ACHN (cell line): ENCODE results near the gene WNT4.

Source experiments
- DNase-seq: peaks from one replicate; pipeline ENCODE4 v3.0.0-alpha.2; 2015
- in situ Hi-C: cut with HindIII; loops from 2 replicates; pipeline ENCODE4 v1.10.0; 2017; ENCODE audit warnings: low sequenced_read_pairs, low pct_ligation_motif_present, low pct_unique_long_range_greater_than_20kb

The WNT4 gene

DNA sequence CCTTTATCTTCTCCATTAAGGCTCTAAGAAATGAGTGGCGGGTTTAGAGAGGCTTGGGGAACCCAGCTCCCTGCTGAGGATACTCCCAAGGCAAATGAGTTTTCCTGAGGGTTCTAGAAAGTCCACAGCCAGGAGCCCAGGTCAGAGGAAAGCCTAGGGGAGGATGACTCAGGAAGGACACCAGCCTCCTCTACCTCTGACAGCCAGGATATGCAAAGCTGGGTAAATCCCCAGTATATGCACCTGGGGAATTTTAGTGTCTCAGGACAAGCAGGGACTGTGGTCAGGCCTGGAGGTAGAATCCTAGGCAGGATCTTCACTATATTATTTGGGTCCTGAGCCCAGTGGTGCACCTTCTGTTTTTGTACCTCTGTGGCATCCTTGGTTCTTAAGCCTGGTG is 23.5 kb upstream of the WNT4 start:
- DNase-seq: no peak
- in situ Hi-C loops: no loop called here

DNA sequence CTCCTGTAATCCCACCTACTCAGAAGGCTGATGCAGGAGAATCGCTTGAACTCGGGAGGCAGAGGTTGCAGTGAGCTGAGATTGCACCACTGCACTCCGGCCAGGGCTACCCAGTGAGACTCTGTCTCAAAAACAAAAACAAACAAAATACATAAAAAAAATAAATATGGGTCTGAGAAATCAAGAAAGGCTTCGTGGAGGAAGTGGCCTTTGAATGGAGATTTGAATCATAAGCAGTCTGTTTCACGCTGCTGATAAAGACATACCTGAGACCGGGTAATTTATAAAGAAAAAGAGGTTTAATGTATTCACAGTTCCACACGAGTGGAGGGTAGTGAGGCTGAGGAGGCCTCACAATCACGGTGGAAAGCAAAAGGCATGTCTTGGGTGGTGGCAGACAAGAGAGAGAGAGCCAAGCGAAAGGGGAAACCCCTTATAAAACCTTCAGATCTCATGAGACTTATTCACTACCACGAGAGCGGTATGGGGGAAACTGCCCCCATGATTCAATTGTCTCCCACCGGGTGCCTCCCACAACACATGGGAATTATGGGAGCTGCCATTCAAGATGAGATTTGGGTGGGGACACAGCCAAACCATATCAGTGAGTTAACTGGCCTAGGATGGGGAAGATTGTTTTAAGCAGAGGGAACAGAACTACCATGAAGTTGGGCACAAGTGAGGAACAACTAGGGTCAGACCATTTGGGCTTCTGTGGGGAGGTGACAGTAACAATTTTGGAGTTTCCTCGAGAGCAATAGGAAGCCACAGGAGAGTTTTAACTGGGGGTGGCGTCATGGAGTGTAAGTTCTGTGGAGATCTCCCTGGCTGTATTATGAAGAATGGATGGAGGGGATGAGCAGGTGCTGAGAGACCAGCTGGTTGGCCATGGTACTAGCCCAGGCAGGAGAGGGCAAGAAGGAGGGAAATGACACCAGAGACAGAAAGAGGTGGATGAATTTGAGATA is 22.2 kb upstream of the WNT4 start:
- in situ Hi-C loops: no loop called here
- no peak for DNase-seq

DNA sequence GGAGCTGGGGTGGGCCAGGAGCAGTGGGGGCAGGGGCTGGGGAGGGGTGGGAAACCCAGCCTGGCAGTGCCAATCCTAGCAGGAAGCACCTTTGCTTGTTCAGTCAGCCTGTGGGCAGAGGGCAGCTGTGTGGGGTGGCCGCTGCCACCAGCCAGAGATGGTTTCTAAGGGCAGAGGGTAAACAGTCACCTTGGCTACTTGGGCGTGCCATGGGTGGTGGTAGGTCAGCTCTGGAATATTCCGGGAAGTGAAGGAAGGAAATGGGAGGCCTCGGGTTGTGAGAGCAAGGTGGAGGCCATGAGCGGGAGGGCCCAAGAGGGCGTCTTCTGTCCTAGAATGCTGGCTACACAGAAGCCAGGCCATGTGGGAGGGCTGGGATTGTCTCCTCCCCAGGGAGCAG is 20.7 kb upstream of the WNT4 start:
- DNase-seq: no peak
- in situ Hi-C loops: no loop called here

DNA sequence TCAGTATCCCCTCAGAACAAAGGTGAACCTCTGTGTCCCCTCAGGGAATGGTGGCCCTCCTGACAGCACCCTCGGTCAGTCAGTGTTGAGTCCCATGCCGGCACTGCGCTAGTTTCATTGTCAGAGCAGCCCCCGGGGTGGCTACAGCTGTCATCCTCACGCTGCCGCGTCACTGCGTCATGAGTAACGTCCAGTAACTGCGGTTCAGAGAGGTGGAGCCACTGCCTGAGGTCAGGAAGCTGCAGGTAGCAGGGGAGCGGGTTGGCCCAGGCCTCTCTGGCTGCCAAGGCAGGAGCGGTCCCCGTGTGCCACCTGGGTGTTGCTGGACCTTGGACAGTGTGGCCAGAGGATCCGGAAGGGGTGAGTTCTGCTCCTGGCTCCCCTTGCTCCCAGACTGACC is 20.2 kb upstream of the WNT4 start:
- no peak for DNase-seq
- in situ Hi-C loops: no loop called here

DNA sequence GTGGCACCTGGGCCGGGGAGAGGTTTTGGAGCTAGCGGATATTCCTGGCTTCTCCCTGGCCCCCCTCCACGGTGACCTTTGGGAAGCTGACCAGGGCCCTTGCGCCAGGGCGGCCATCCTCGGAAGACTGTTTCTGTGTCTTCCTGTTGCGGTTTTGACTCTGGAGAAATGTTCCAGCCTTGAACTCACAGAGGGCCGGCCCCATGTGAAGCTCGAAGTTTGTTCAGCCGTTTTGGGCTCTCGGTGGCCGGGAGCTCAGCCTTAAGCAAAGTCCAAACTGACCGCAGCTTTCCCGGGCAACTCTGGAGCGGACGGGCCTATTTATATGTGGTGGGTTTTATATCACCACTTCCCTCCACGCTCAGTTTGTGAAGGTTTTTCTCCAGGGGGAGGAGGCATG is 17.0 kb upstream of the WNT4 start:
- in situ Hi-C loops: no loop called here
- no peak for DNase-seq

DNA sequence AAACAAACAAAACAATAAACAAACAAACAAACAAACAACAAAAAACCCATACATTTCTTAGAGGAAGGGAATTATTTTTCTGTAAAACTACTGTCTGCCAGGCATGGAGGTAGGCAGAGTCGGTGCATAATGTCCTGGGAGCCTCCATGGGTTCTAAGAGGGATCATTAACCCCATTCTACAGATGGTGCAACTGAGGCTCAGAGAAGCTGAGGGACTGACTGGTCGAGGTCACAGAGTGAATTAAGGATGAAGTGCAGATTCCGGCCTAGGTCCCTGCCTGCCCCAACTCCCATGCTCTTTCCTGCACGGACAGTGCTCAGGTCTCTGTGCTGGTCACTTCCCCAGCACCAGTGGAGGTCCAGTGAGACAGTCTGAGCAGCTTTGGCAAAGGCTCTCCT is 15.8 kb upstream of the WNT4 start:
- in situ Hi-C loops: no loop called here
- DNase-seq: no peak

DNA sequence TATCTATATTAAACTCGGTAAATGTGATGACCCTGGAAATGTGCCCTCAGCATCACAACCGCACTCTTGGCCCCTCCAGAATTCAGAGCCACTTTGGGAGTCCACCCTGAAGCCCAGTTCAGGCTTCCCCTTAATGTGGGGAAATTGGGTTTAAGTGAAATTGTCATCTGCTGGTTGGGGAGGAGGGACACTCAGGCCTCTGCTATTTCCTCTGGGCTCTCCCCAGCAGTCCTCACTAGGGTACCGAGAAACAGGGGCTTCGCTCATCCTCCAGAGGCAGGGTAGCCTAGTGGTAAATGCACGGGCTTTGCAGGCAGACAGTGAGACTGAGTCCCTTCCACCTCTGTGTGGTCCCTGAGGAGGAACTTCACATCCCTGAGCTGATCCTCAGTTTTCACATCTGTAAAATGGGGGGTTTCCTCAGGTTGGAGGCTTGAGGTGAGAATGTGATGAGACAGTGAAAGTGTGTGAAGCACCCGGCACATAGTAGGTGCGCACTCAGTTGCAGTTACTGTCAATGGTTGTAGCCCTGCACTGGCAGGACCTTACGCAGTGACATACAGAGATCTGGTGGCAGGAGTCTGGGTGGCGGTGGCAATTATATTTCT is 14.6 kb upstream of the WNT4 start:
- no peak for DNase-seq
- in situ Hi-C loops: no loop called here

DNA sequence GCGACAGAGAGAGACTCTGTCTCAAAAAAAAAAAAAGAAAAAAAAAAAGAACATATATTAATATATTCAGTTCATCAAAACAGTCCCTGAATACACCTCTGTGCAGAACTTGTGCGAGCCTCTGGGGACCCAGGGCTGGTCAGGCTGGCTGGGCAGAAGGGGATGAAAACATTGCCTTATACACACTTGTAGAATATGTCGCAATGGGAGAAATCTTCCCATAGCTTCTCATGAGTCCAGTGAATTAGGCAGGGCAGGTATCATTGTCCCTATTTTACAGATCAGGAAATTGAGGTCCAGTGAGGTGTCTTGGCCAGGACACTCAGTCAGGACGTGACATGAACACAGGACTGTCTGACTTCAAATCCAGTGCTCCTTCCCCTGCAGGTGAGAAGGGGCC is 12.6 kb upstream of the WNT4 start:
- in situ Hi-C loops: no loop called here
- no peak for DNase-seq

DNA sequence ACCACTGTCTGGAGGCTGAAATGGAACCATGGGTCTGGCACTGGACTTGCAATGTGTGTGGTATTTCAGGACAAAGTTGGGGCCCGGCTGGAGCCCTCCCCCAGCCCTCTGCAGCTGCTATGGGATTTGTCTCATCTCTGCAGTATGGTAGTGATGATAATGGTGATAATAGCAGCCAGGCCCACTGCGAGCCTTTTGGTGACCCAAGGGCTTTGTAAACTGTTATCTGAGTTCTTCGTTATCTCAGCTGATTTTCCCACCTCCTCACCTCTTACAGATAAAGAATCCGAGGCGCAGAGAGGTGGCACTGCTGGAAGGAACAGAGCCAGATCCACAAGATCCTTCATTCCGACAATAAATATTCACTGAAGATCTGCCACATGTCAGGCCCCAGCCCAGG is 11.7 kb upstream of the WNT4 start:
- no peak for DNase-seq
- in situ Hi-C loops: no loop called here

DNA sequence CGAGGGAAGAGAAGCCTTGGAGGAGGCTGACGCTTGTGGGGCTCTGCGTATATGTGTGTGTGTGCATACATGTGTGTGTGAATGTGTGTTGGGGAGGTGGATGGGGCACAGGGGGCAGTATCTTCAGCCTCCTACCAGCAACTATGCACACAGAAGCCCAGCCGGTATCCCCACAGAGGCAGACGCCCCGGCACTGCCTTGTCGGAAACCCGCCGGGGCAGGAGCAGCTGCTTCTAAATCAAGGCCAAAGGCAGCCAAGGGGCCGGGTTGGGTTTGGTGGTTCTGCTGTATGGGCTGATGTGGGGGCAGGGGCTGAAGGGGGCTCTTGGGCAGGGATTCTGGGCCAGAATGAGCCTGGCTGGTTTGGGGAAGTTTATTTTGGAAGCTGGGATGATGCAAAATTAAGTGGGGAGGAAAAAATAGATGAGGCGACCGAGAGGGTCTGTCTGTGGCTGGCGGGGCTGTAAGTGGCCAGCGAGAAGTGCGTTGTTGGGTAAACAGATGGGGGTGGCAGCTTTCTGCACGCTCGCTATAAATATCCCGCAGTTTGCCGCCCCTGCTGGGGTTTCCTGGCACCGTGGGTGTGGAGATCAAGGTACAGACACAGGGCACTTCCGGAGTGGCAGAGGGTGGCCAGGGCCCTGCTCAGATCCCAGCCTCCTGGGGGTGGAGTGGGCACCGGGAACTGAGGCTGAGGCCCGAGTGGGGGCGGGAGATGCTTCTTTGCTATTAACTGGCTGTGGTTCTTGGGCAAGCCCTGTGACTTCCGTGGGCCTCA is 11.0 kb upstream of the WNT4 start:
- no peak for DNase-seq
- in situ Hi-C loops: no loop called here

DNA sequence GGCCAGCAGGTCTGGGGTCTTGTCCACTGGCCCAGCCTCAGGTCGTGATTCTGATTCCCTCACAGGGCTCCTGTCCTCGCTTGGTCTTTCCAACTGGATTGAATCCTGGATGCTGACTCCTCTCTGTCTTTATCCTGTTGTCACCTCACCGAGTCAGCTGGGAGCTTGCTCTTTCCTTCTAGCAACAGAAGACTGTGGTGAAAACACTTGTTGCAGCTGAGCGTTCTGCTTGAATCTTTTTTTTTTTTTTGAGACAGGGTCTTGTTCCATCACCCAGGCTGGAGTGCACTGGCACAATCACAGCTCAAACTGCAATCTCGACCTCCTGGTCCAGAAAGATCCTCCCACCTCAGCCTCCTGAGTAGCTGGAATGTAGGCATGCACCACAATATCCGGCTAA is 8.0 kb upstream of the WNT4 start:
- in situ Hi-C loops: no loop called here
- no peak for DNase-seq

DNA sequence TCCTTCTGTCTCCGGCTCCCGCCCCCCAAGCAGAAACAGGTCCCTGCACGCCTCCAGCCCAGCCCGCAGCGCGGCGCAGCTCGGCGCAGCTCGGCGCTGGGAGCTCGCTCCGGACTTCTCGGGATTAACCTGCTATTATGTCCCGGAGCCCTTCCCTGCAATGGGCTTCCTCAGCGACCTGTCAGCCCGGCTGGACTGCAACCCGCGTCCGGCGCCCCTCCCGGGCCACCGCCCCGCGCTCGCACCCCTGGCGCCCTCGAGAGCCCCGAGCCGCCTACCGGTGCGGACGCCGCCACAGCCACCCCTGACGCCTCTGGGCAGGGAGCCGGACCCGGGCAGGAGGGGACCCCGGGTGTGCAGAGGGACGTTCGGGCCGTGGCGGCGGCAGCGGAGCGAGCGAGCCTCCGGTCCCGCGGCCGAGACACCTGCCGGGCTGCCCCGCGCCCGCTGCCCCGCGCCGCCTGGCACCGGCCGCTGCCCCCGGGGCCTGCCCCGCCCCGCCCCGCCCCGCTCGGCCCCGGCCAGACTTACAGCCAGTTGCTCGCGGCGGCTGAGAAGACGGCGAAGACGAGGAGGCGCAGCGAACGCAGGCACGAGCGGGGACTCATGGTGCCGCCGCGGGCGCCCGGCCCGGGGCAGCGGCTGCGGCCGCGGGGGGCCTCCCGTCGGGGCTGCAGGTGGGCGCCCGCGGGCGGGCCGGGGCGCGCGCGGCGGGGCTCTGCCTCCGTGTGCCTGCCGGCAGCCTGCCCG is 407 bp downstream of the WNT4 start:
- in situ Hi-C loops: no loop called here
- DNase-seq: peak; percentile 16

DNA sequence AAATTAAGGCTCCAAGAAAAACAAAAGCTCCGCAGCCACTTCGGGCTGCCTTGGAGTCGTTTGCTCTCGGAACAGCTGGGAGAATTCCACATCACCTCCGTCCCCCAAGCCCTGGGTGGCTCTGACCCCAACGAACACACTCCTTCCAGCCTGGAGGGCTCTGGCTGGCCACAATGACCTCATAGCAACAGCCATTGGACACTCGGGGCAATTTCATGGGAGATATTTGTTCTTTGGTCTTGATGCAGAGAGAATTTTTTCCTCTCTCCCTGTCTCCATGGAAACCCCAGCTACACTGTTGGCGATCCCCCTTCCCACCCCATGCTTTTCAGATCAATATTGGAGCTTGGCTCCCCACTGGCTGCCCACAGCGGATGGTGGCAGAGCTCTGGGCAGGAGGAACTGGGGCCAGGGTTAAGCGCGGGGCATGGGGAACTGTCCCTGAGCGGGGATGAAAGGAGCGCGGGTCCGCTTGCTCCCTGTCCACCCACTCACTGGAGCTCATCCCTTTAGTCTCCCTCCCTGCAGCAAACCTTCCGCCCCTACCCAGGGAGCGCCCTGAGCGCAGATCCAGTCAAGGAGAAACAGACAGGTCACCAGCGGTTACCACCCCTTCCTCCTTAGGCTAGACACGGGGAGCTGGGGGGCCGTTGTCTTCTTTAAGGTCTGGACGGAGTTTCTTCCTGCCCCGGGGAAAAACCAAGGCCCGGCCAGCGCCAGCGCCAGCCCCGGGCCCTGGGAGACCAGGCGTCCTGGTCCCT is 1.2 kb downstream of the WNT4 start:
- no peak for DNase-seq
- in situ Hi-C loops: no loop called here

DNA sequence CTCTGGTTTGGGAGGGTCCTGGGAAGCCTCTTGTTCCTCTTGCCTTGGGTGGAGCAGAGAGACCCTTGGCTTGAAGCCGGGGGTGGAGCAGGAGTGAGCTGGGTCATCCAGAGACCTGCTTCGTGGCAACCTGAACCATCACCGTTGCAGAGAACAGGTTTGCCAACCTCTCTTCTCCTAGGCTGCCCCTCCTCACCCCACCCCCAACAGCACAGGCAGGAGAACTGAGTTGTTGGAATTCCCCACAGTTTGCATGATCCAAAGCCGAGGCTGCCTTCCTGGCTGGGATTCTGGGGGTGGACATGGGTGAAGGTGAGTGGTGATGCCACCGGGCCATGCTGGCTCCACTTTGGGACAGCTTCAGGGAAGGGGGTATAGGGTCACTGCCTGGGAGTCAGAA is 2.2 kb downstream of the WNT4 start:
- in situ Hi-C loops: no loop called here
- DNase-seq: no peak

DNA sequence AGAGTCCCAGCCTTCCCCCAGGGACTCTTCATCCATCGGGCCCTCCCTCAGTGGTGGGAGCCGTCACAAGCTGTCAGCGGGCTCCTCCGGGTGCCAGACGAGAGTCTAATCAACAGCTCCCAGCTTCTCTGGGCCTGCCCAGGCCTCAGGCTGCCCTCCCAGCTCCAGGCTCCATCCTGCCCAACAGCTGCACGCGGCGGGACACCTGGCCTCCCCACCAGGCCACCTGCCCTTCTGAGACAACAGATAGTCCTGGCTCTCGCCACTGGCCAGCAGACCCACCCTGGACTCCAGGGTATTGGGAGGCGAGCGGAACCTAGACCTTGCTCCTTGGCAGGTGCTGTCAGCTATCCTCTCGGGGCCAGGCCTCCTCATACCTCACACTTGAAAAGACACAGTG is 3.1 kb downstream of the WNT4 start:
- in situ Hi-C loops: no loop called here
- DNase-seq: no peak

DNA sequence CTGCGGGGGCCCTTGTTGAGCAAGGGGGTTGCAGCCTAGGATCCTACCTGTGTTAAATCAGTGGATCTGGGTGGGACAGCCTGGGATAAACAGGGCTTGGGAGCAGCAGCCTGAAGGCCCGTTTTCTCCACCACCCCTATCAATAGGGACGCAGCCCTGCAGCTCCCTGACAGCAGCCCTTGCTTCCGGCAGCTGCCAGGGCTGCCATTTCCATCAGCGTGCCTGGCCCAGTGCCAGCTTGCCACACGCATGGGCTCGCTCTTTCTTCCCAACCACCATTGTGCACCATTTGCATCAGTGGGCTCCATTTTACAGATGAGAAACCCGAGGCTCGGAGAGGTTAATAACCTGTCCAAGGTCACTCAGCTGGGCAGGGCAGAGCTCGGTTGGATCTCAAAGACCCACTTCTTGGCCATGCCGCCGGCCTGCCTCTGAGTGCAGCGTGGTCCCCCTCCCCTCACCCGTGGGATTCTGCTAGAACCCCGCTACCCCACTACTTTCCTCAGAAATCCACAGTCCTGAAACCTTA is 3.8 kb downstream of the WNT4 start:
- DNase-seq: no peak
- in situ Hi-C loops: no loop called here

DNA sequence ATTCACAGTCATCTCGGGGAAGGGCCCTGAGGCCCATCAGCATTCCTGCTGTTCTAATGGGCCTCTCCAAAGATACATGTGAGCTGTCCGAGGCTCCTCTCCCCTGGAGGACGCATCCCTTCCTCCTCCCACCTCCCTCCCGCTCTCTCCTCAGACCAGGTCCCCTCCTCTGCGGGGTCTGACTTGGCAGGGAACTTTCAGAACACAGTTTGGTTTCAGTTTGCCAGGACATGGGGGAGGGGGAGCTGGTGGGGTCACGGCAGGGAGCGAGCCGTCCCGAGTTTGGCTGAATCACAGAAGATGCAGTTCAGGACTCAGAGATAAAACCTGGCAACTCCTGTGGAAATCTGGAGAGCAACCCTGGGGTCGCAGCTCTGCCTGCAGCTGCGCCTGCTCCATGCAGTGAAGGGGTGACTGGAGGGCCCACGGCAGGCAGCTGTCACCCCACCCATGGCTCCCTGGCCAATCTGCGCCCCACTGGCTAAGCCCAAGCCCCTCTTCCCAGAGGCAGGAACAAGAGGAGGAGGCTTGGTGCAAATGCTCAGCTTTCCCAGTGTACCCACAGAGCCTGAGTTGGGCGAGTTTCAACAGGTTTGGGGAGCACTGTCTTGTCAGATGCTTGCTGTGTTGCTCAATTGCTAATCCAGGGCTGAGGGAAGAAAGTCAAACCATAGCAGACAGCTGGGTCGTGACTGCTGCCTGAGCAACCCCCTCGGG is 5.7 kb downstream of the WNT4 start:
- no peak for DNase-seq
- in situ Hi-C loops: no loop called here
